HG03280 (cell line): ENCODE measurements around the gene ACTR8.

Experiments
- ATAC-seq: cut with Tn5 transposase; IDR thresholded peaks from one replicate; pipeline ENCODE4 v1.9.1; 2021; ENCODE audit warnings: mild to moderate bottlenecking, moderate library complexity; ENCODE audit not compliant: unreplicated experiment

The ACTR8 gene

DNA sequence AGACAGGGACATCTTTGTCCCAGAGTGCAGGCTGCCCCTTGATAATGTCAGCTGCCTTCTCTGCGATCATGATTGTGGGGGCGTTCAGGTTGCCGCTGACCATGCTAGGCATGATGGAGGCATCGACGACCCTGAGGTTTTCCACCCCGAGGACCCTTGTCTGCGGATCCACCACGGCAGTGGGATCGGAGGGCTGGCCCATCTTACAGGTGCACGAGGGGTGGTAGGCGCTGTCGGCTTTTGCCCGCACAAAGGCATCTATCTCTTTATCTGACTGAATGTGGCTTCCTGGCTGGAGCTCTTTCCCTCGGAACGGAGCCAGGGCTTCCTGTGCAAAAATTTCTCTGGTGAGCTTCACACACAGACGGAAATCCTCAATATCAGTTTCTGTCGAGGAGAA, 64.1 kb downstream of the ACTR8 start:
- ATAC-seq = no peak

DNA sequence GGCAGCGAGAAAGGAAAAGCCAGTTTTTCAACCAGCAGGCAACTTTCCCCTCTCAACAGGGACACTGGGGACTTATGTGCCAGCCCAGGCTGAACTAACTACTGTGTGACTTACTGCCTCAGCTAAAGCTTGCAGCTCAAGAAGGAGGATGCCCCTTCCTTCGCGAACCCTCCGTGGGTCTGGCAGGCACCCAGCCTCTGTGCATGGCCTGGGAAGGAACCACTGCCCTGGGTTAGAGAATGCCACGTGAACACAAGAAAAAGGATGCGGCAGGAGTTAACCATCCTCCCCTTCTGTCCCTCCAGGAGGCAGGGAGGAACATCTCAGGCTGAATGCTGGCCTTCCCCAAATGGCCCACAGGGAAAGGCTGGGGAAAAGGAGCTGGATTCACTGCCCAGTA, 64.7 kb downstream of the ACTR8 start:
- ATAC-seq = no peak
